Measurements from ENCODE around the gene CRIP2. TPM values are rescaled to one million over a fixed set of nuclear protein-coding genes. Genes with fewer than 3 reads are reported as not detected.

The CRIP2 gene
- total RNA-seq, 2 donors from 2014 or later, result 51.6 to 58.8 TPM

DNA sequence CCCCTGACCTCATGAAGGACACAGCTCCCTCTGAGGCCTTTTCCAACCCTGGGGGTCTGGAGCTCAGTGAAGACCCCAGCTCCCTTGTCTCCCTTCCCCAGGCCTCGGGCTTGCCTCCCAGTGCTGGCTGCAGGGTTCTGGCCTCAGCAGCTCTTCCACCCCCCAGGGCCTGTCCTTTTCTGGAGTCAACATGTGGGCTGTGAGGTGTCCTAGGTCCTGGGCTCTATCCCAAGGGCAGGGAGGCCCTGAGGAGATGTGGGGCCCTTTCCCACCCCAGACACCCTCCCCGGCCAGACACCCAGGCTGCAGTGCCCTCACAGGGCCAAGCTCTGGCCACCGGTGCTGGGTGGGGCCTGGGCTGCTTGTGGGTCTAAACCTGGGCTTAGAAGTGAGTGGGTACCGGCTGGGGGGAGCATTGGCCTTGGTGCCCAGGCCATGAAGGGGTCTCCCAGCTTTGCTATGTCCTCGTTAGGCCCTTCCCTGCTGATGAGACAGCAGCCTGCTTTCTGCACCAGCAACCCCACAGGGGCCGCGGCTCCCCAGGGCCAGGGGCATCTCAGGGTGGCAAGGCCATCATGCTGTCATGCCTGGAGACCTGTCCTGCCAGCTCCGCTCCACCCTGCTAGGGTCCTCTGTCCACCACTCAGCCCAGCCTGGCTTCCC lies 2.7 kb upstream of the CRIP2 start:
- Mint-ChIP-seq H3K4me3 (no peak overlapping the region), H3K27me3 (no peaks in the 10 kb centered on the region), H3K27ac (no peak overlapping the region), H3K4me1 (peaks cover 2% of the 10 kb centered on the region), H3K36me3 (ENCODE audit: low read depth) (no peaks in the 10 kb centered on the region)
- ATAC-seq (no peak), DNase-seq (no peak)
- H3K9me3 ChIP-seq (ENCODE audit: control insufficient read depth, low read length, poor library complexity, severe bottlenecking), result no peaks in the 10 kb centered on the region

- ATAC-seq (no peak), DNase-seq (no peak)
- peak overlapping the region; percentile 25 for H3K4me3 Mint-ChIP-seq
- H3K36me3 Mint-ChIP-seq (ENCODE audit: low read depth), result peaks cover 2% of the 10 kb centered on the region
- H3K27me3 Mint-ChIP-seq, result no peaks in the 10 kb centered on the region
- peaks cover 6% of the 10 kb centered on the region for H3K4me1 Mint-ChIP-seq
- H3K27ac Mint-ChIP-seq, result no peak overlapping the region
- H3K9me3 ChIP-seq (ENCODE audit: control insufficient read depth, low read length, poor library complexity, severe bottlenecking), result no peaks in the 10 kb centered on the region
Observed at GRCh38 chr14:105472486-105472991, 2.1 kb upstream of the CRIP2 start.

GRCh38 chr14:105473033-105473676 lies 1.5 kb upstream of the CRIP2 start:
- no peaks in the 10 kb centered on the region for H3K27me3 Mint-ChIP-seq
- peaks cover 2% of the 10 kb centered on the region for H3K36me3 Mint-ChIP-seq (ENCODE audit: low read depth)
- DNase-seq, result no peak
- peaks cover 6% of the 10 kb centered on the region for H3K4me1 Mint-ChIP-seq
- H3K9me3 ChIP-seq (ENCODE audit: control insufficient read depth, low read length, poor library complexity, severe bottlenecking), result no peaks in the 10 kb centered on the region
- no peak overlapping the region for H3K27ac Mint-ChIP-seq
- ATAC-seq, result no peak
- peak overlapping the region; percentile 83 for H3K4me3 Mint-ChIP-seq

- no peaks in the 10 kb centered on the region for H3K9me3 ChIP-seq (ENCODE audit: control insufficient read depth, low read length, poor library complexity, severe bottlenecking)
- no peaks in the 10 kb centered on the region for H3K27me3 Mint-ChIP-seq
- ATAC-seq (peak; percentile 73), DNase-seq (peak; percentile 57 to 87 (median 86))
- H3K4me3 Mint-ChIP-seq, result peak overlapping the region; percentile 83
- peaks cover 2% of the 10 kb centered on the region for H3K36me3 Mint-ChIP-seq (ENCODE audit: low read depth)
- H3K4me1 Mint-ChIP-seq, result peaks cover 6% of the 10 kb centered on the region
- peak overlapping the region; percentile 49 for H3K27ac Mint-ChIP-seq
Observed at GRCh38 chr14:105473677-105474482, 741 bp upstream of the CRIP2 start.

- H3K4me1 Mint-ChIP-seq, result peaks cover 13% of the 10 kb centered on the region
- H3K27me3 Mint-ChIP-seq, result no peaks in the 10 kb centered on the region
- no peak overlapping the region for H3K27ac Mint-ChIP-seq
- H3K4me3 Mint-ChIP-seq, result peak overlapping the region; percentile 75
- ATAC-seq, result no peak
- no peaks in the 10 kb centered on the region for H3K9me3 ChIP-seq (ENCODE audit: control insufficient read depth, low read length, poor library complexity, severe bottlenecking)
- DNase-seq, result no peak
- H3K36me3 Mint-ChIP-seq (ENCODE audit: low read depth), result peaks cover 2% of the 10 kb centered on the region
Observed at GRCh38 chr14:105475269-105476096, 862 bp downstream of the CRIP2 start.

DNA sequence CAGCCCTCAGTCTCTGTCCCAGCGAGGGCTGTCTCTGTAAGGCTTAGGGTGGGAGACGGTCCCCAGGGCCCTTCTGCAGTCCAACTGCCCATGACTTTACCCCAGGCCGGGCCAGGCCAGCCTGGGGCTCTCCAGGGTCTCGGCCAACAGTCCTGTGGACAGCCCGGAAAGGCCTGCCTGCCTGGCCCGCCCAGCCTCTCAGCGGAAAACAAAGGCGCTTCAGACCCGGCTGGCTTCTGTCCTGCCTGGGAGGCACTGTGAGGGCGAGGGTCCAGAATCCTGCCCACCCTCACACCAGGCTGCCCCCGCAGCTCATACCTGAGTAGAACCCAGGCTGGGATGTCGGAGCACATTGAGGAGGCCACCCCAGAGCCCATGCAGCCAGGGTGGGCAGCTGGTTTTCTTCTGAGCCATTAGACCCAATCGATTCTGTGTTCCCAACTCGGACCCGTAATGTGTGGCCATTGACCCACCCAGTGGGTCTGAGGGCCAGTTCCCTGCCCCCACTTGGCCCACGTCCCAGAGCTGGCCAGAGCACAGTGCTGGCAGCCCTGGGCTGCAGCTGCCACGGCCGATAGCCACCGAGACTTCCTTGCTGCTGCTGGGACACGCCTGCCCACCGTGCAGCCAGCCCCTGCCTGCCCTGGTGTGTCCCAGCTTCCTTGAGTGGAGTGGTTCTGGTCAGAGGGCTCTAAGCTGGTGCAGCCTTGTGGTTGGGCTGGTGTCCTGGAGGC lies 1.6 kb downstream of the CRIP2 start:
- no peak overlapping the region for H3K27ac Mint-ChIP-seq
- no peaks in the 10 kb centered on the region for H3K9me3 ChIP-seq (ENCODE audit: control insufficient read depth, low read length, poor library complexity, severe bottlenecking)
- no peak for DNase-seq
- no peaks in the 10 kb centered on the region for H3K27me3 Mint-ChIP-seq
- H3K4me1 Mint-ChIP-seq, result peaks cover 19% of the 10 kb centered on the region
- no peak for ATAC-seq
- peaks cover 2% of the 10 kb centered on the region for H3K36me3 Mint-ChIP-seq (ENCODE audit: low read depth)
- H3K4me3 Mint-ChIP-seq, result peak overlapping the region; percentile 75

DNA sequence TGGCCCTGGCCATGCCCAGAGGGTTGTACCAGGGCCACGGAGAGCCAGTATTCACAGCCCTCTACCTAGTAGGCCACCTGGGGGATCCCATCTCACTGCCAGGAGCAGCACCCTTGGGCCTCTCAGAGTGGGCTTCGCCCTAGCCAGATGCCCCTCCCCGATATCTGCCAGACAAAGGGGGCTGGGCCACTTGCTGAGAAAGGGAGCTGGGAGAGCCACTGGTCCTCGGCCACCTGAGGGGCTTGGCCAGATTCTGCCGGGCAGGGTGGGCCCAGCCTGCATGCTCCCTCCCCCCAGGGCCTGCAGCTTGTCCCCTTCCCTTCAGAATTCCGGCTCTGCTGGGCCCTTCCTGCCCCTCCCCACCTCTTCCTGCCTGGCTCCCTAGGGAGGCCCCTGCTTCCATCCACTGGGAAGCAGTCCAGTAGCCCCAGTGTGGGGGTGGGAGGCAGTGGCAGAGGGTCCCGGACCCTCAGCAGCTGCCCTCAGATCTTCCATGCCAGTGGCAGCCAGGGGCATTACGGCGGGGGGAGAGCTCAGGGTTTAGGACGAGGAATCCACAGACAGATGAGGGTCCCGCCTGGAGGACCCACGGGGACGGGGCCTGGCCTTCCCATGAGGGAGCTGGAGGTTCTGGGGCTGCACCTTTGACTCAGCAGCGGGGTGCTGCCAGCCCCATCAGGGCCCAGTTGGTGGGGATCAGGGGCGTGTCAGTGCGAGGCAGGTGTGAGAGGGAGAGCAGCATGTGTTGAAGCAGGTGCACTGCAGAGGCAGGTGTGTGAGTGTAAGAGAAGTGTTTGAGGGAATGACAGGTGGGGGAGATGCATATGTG lies 2.4 kb downstream of the CRIP2 start:
- DNase-seq (no peak), ATAC-seq (no peak)
- H3K4me3 Mint-ChIP-seq, result peak overlapping the region; percentile 55
- peaks cover 24% of the 10 kb centered on the region for H3K4me1 Mint-ChIP-seq
- peak overlapping the region; percentile 10 for H3K27ac Mint-ChIP-seq
- no peaks in the 10 kb centered on the region for H3K9me3 ChIP-seq (ENCODE audit: control insufficient read depth, low read length, poor library complexity, severe bottlenecking)
- H3K36me3 Mint-ChIP-seq (ENCODE audit: low read depth), result peaks cover 2% of the 10 kb centered on the region
- no peaks in the 10 kb centered on the region for H3K27me3 Mint-ChIP-seq

DNA sequence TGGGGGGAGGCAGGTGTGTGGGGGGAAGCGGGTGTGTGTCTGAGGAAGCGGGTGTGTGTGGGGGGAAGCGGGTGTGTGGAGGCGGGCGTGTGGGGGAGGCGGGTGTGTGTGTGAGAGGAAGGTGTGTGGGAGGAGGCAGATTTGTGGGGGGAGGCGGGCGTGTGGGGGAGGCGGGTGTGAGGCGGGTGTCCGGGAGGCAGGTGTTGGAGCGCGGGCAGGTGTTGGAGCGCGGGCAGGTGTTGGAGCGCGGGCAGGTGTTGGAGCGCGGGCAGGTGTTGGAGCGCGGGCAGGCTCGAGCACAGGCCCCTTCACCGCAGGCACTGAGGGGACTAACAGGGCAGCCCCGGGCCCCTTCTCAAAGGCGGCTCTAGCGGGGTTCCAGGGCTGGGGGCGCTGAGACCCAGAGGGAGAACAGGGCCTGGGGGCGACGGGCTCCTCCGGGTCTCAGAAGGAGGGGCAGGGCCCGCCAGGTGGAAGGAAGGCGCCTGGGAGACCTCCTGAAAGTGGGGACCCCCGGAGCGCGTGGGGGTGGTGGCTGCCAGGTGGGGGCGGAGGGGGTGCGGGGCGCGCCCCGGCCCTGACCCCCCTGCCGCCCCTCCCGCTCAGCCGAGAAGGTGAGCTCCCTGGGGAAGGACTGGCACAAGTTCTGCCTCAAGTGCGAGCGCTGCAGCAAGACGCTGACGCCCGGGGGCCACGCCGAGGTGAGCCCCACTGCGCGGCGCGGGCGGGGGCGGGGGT lies 3.2 kb downstream of the CRIP2 start:
- H3K27ac Mint-ChIP-seq, result peak overlapping the region; percentile 10
- no peaks in the 10 kb centered on the region for H3K9me3 ChIP-seq (ENCODE audit: control insufficient read depth, low read length, poor library complexity, severe bottlenecking)
- ATAC-seq (peak; percentile 12), DNase-seq (peak; percentile 59 to 79 (median 68))
- H3K27me3 Mint-ChIP-seq, result no peaks in the 10 kb centered on the region
- peaks cover 2% of the 10 kb centered on the region for H3K36me3 Mint-ChIP-seq (ENCODE audit: low read depth)
- H3K4me1 Mint-ChIP-seq, result peaks cover 29% of the 10 kb centered on the region
- peak overlapping the region; percentile 55 for H3K4me3 Mint-ChIP-seq

DNA sequence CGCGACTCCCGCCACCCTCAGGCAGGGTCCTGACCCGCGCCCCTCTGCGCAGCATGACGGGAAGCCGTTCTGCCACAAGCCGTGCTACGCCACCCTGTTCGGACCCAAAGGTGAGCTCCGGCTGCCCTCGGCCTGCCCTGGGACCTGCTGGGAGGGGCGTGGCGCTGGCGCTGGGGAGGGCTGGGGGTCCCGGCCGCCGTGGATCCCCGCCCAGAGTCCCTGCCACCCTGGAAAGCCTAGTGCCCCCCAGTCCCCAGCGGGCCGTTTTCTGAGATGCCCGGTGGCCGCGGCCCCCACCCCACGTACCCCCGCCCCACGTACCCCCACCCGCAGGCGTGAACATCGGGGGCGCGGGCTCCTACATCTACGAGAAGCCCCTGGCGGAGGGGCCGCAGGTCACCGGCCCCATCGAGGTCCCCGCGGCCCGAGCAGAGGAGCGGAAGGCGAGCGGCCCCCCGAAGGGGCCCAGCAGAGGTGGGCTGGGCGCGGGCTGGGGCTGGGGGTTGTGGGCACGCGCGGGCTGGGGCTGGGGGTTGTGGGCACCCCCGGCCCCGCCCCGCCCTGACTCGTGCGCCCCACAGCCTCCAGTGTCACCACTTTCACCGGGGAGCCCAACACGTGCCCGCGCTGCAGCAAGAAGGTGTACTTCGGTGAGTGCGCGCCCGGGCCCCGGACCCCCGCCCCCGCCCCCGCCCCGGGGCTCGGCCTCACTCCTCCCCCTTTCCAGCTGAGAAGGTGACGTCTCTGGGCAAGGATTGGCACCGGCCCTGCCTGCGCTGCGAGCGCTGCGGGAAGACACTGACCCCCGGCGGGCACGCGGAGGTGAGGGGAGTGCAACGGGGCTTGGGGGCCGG lies 4.0 kb downstream of the CRIP2 start:
- DNase-seq (peak; percentile 27 to 59 (median 40)), ATAC-seq (no peak)
- no peaks in the 10 kb centered on the region for H3K9me3 ChIP-seq (ENCODE audit: control insufficient read depth, low read length, poor library complexity, severe bottlenecking)
- H3K36me3 Mint-ChIP-seq (ENCODE audit: low read depth), result peaks cover 2% of the 10 kb centered on the region
- no peak overlapping the region for H3K27ac Mint-ChIP-seq
- H3K4me1 Mint-ChIP-seq, result peaks cover 32% of the 10 kb centered on the region
- peak overlapping the region; percentile 43 for H3K4me3 Mint-ChIP-seq
- H3K27me3 Mint-ChIP-seq, result no peaks in the 10 kb centered on the region

DNA sequence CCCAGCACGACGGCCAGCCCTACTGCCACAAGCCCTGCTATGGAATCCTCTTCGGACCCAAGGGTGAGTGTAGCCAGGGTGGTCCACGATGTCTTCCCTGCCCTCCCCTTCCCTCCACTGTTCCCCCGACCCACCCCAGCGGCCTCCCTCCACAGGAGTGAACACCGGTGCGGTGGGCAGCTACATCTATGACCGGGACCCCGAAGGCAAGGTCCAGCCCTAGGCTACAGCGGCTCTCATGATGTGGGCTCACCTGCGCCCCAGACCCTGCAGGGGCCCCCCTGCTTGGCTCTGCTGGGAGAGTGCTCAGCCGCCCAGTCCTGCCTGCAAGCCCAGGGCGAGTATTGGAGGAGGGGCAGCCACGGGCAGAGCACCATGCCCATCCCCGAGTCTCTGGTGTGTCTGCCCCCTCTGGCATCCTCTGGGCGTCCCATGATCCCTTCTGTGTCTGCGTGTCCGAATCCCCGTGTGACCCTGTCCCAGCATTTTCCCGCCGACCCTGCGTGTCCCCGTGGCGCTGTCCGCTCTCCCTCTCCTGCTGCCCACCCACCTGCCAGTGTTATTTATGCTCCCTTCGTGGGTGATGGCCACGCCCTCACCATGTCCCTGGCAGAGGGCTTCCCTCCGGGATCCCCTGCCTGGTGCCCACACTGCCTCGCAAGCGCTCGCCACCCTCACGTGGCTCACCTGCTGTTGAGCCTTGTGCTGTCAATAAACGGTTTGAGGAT lies 5.0 kb downstream of the CRIP2 start:
- ATAC-seq, result no peak
- H3K27me3 Mint-ChIP-seq, result no peaks in the 10 kb centered on the region
- peaks cover 35% of the 10 kb centered on the region for H3K4me1 Mint-ChIP-seq
- H3K27ac Mint-ChIP-seq, result peak overlapping the region; percentile 99
- peak in 1 of 3 donors; percentile 17 for DNase-seq
- H3K4me3 Mint-ChIP-seq, result peak overlapping the region; percentile 73
- H3K36me3 Mint-ChIP-seq (ENCODE audit: low read depth), result peaks cover 2% of the 10 kb centered on the region
- no peaks in the 10 kb centered on the region for H3K9me3 ChIP-seq (ENCODE audit: control insufficient read depth, low read length, poor library complexity, severe bottlenecking)
